Astrocyte of the hippocampus (primary cell): Measurements from ENCODE around the gene QRICH2.
A peak's percentile ranks its signal among the peaks of the same experiment; 100 is the strongest.

ENCODE experiments used
- DNase-seq: peaks from one replicate; pipeline ENCODE4 v3.0.0; 2011; ENCODE audit warnings: low read depth, low spot score

The QRICH2 gene

DNA sequence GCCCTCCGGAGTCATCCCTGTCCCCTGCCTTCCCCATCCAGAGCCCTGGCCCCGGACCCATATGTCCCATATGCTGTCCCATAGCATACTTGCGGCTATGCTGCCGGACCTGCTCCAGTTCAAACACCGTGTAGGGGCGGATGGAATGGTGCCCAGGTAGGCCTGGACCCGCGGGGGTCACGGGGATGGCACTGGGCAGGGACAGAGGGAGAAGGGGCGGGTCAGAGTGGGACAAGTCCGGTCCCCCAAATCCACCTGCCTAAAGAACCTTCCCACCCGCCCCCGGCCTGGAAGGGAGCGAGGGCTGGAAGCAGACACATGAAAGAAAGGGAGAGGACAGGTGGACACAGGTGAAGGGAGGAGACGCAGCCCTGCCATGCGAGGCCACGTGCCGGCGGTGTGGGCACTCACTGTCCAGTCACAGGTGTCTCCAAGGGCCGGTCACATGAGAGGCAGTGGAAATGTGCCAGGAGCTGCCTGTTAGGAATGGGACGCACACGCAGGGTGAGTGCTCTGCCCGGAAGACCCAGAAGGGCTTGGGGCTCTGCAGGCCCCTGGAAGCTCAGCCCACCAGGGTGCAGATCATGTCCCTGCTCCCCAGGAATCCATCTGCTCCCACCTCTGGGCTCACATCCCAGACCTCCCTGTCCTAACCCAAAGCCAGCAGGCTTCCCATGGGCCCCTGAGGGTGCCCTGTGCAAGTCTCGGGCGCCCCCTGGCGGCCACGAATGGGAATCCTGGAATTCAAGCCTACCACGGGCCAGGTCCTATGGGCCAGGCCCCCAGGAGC lies 28.9 kb downstream of the QRICH2 start:
- DNase-seq: peak; percentile 92

DNA sequence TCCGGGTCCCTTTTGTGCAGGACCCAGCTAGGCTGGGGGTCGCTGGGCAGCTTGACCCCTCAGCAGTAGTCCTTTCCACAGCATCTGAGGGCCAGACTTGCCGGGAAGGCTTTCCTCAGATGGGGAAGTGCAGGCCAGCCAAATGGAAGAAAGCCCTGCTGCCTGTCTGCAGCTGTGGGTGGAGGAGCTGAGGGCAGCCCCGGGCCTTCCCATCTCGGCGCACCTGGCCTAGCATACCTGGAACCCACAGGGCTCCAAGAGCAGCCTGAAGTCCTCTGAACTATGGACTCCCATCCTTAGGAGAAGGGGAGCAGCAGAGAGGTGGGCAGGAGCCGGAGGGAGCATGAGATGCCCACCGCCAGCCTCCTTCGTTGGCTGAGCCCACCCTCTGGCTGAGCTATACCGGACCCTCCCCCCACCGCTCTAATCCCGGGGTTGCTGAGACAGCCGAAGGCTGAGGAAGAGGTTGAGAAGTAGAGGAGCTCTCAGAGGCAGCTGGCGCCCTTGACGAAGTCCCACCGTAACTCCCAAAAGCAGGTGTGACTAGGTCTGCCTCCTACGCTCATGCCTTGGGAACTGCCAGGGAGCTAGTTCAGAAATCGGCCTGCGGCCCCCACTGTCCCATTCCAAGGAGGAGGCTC lies 29.7 kb downstream of the QRICH2 start:
- no peak for DNase-seq

DNA sequence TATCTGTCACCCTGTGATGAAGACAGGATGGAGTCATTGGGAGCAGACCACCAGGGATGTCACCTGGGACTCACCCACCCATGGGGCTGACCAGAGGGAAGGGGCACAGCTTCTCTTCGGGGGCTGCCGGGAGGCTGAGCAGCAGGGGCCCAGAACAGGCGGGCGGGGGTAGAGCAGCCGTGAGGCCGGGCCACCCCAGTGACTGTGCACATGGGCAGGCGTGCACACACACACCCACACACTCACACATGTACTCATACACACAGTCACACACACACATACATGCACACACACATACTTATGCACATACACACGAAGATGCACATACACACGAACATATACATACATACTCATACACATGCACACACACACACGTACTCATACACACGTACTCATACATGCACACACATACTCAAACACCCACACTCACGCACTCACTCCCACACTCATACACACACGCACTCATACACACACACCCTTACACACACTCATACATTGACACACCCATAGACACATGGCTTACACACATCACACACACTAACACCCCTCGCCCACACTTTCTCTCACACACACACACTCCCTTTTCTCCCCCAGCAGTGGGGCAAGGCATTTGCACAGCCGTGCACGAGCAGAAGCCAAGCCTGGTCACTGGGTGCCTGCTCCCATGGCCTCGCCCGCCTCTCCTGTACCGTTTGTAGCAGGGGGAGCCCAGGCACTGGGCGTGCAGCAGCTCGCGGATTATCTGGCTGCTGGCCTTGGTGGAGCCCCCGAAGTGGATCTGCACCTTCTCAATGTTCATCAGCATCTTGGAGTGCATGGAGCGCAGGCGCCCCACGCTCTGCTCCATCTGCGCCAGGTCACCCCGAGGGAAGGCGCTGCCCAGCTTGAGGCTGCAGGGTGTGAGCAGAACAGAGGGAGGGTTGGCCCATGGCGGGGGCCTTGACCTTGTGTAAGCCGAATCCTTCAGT lies 30.5 kb downstream of the QRICH2 start:
- DNase-seq: no peak

DNA sequence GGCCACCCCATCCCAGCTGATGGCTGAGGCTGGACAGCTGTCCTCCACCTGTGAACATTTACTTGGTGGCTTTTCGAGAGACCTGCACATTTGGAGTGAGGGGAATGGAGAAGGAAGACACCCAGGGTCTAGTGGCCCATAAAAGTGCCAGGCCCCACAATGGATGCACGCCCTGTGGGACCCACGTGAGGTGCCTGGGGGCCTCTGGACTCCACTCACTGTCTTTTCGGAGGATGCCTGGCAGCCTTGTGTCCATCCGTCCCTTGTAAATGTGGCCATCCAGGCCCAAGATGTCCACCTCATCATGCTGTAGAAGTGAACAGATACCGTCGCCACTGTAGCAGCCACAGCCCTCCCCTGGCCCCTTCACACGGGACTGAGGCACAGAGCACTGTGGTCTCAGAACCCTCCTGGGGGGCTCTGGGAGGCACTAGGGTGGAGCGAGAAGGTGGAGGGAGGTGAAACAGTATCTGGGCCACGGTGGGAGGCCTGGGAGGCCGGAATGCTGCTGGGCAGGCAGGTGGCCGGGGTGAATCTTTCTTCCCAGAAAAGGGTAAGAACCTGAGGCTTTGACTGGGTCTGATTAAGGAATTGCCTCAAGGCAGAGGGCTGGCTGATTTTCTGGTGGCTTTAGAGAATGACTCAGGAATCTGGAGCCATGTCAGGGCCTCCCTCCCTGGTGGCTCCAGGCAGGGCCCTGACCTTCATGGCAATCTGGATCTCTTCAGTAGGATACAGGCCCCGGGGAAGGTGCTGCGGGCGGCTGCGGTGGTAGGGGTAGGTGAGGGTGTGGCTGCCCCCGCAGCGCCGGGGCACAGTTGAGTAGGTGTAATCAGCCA lies 31.4 kb downstream of the QRICH2 start:
- DNase-seq: peak; percentile 56

DNA sequence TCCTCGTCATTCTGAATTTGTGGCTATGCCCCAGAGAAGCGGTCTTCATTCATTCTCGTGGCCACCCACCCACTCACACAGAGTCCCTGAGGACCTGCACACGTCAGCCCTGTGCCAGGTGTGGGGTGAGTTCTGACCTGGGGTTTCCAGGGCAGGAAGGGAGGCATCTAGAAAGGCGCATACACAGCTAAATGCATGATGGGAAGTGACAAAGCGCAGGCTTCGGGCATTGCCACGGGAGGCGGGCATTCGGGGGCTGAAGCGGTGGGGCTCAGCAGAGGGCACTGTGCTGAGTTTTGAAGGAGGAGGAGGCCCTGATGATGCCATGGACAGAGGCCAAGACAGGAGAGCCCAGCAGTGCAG lies 32.0 kb downstream of the QRICH2 start:
- DNase-seq: no peak

DNA sequence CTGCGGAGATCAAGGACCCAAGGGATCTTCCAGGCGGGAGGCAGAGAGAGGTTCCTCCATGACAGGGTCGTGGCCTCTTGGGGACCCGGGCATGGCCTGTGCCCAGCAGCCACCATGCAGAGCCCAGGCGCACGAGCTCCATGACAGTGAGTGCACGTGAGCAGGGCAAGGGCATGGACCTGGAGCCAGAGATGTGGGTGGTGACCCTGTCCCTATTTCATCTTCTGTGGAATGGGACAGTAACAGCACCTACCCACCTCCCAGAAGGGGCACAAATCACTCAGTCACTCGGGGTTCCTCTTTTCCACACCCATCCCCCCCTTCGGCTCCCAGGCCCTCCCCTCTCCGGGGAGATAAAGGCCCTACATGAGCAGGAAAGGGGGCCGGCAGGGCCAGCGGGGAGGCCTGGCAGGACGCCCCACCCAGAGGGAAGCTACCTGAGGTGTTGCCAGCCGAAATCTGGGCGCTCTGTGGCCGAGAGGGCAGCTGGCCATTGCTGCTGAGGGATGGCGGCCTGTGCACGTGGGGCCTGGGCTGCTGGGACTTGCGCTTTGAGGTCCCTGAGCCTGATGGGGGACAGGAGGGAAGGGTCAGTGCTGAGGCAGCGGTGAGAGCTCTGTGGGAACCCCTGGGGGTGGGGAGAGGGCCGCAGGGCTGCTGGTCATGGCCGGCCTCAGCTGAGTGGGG lies 32.6 kb downstream of the QRICH2 start:
- DNase-seq: no peak

DNA sequence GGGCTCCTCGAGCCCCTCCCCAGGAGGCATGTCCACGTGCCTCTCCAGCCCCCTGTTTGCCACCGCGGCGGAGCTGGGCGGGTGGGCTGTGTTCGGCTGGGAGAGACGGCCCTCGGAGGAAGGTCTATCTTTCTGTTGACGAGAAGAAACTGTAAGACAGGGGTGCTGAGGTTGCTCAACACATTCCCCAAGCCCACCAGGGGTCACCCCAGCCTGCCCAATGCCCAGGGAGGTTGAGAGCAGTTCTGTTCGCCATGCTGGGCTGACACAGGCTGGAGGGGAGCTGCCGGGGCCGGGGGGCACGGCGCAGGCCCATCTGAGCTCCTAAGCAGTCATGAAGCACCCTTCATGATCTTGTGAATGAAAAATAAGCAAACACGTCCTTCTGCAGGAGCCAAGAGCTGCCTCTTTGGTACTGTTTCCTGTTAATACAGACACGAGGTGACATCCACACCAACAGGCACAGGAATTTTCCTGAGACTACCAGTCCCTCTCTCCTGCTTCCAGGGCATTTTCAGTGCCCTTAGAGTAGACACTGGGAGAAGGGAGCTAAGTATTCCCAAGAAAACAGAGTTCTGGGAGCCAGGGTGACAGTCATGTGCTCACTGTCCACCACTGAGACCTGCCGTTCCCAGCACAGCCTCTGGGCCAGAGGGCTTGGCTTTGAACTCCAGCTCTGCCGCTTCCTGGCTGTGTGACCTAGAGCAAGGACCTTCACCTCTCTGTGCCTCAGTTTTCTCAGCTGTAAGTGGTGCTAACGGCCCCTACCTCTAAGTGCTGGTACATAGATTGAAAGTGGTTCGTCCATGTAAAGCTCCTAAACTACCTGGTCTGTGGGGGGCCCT lies 33.7 kb downstream of the QRICH2 start:
- DNase-seq: no peak

DNA sequence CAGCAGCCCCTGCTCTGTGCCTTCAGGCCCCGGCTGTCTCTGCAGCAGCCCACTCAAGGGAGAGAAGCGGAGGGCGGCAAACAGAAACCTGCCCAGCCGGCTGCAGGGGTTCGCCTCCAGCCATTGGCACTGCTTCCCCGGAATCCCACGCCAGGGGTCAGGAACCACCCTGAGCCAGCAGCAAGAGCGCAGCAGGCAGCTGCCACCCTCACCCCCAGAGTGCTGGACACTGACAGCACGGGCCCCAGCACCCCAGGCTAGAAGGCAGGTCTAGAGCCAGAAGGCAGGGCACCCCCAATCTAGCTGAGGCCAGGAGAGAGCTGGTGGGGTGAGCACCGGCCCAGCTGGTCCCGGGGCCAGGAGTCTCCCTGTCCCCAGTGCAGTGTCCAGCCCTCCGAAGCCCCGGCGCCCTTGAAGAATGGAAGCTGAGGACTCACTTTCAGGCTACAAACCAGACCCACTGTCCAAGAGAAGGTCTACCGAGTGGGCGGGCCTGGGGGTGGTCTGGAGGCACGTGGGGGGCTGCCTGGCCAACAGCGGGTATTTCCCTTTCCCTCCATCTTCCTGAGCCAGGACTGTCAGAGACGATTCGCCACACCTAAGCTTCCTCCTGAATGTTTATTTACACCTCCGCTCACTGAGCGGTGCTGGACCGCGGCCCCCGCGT lies 34.5 kb downstream of the QRICH2 start:
- no peak for DNase-seq

DNA sequence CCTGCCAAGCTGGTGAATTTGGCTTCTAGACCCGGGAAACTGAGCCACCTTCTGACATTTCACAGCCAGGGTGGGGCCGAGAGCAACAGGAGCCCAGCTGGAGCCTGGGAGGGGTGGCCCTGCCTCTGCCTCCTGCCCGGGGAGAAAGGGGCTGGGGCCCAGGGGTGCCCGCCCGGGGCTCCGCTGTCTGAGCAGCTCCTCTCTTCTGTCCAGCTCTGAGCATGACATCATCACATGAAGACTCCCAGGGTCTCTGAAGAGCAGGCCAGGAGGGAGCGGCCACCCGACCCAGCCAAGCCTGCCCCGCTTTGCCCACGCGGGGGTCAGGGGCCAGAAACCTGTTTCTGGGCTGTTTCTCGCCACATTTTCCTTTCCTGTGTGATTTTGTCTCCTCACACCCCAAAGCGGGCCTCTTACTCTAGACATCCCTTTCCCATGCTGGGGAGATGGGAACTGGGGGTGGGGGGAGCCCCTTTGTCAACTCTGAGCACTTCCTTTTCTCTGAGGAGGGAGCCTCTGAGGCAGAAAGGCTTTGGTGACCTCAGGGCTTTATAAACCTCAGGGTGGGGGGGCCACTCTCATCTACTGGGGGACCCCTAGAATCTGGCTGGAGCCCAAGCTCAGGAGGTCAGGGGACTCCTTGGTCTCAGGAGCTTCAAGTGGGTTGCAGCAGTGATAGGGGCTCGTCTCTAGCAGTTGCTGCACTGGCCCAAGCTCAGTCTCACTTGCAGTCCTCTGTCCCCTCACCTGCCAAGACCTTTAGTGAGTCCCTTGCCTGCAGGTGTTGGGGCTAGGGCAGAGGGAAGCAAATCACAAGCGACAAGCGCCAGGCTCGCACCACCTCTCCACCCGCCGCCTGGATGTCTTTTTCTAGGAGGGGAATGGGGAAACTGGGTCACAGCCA lies 35.3 kb downstream of the QRICH2 start:
- no peak for DNase-seq

DNA sequence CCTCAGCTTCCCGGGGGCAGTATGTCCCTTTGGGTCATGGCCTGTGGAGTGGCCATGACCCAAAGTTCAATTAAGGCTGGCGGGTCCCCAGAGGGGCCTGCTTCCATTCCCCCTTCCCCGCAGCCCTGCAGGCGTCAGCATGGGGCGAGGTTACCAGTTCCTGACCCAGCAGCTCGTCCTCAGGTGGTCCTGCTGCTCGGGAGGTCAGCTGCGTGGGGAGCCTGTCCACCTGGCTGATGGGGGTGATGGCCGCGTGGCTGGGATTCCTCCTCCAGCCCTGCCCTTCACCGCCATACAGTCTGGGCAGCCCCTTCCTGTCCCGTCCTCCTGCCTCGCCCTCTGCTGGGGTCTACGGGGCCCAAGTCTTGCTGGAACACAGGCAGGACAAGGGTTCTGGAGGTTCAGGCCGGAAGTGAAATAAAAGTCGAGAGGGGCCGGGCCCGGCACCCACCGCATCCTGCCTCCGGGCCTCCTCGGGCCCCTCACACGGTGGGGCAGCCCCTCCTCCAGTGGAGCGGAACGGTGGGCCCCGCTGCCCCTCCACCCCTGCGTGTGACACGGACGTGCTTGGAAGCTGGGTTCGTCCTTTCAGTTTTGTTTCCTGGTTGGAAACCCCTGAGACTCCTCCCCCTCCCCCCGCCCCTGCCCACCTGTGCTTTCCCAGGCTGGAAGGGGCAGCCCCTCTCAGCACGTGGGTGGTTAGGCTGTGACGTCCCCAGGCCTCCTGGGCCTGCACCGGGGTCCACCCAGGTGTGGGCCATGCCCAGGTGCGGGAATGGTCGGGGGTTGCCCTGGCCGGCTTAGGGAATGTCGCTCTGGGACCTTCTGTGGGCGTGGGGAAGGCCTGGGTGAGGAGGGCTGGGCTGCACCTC lies 36.2 kb downstream of the QRICH2 start:
- DNase-seq: no peak

DNA sequence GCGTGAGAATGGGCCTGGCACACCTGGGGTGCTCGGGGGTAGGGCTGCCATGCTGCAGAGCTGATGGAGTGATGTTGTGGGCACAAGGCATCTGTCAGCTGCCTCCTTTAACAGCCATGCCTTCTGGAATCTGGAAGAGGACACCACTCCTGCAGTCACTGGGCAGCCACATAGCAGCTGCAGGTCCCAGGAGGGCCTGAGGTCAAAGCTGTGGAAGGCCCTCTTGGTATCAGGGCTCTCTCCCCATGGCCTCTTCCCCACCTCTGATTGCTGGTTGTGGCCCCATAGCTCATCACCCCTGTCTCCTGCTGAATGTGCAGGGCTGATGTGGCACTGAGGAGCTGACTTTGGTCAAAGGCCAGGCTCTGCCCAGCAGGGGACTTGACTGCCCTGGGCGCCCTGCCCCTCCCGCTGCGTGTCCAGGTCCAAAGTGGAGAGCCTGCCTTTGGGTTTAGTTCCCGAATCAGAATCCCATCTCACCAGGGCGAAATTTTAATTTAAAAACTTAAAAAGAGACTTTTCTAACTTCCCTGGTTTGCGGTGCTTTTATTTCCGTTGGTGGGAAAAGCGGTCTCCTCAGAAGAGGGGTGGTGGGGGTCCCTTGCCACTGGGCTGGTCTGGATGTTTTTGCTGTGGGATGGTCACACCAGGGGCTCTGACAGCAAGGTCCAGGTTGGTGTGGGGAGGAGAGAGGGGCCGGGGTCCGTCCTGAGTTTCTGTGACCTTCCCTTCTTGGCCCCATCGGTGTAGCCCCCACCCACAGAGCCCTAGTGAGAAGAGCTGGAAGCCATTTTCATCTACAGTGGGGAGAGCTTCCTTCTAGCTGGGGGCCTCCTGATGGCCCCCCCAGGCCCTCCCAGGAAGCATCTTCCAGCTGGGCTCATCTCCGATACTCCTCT lies 37.1 kb downstream of the QRICH2 start:
- DNase-seq: no peak

DNA sequence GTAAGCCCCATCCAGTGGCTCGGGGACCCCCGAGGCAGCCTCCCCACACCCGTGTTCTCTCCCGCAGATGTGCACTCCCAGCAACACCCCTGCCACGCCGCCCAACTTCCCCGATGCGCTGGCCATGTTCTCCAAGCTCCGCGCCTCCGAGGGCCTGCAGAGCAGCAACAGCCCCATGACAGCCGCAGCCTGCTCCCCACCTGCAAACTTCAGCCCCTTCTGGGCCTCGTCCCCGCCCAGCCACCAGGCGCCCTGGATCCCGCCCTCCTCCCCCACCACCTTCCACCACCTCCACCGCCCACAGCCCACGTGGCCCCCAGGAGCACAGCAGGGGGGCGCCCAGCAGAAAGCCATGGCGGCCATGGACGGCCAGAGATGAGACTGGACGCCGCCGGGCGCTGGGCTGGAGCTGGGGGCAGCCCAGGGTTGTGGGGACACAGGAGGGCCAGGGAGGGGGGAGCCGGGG lies 37.9 kb downstream of the QRICH2 start:
- no peak for DNase-seq

DNA sequence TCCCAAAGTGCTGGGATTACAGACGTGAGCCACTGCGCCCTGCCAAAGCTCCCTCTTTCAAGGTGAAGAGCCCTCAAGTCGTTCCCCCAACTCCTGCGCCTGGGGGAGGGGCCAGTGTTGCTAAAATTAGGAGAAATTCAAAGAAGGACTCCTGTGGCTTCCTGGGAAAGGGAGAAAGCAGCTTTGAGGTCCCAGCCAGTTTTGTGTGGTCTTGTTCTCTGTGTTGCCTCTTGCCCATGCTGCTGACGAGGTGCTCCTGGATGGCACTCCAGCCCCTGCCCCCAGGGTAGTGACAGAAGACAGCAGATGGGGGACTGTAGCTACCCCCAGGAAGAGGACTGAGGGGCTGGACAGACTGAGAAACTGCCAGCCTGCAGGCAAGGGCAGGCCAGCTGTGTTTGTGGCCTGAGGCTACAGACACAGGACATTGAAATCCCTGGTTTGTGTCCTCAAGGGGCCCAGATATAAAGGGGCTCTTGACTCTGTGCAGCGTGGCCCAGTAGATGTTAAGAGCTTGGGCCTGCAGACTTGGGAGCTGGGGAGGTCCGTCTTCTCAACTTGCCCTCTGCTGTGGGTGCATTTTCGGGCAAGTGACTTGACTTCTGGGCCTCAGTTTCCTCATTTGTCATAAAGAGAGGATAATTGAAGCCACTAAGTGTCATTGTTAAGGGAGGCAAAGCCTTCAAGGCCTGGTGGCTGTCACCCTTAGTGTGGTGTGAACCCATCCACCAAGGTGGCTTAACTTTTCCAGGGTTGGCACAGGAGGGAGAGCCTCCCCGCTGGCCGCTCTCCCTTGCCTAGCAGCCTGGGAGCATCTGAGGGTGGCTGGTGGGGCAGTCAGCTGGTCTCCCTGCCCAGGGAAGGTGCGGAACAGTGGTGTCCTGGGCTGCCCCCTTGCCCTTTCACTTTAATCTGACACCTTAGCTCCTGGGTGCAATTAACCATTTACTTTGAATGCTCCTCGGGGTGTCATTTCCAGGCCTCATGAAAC lies 38.8 kb downstream of the QRICH2 start:
- no peak for DNase-seq

DNA sequence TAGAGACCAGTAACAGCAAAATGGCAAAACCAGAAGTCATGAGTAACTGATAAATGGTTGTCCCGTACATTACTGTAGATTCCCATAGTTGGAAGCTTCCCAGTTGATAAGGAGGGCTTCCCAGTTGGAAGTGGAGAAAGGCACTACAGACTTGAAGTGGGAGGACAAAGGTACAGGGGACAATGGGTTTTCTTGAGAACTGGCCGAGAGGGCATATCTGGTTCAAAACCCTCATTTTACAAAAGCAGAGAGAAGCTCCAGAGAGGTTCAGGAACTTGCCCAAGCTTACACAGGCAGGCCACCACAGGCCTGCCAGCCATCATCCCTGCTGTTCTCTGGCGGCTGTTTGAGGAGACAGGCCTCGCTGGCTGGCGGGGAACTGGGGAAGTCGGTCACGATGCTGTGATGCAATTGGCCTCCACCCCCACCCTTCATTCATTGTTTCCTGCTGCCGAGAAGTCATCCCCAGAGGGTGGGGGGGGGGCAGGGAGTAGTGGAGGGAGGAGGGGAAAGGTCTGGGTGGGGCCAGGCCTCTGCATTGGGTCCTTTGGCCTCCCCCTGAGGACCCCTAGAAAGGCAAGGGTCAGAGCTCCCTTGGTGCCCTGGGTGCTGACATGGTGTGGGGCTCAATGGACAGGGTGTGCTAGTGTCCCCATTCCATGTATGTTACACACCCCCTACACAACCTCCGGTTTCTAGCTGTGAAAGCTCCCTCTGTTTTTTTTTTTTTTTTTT lies 39.9 kb downstream of the QRICH2 start:
- DNase-seq: peak; percentile 67
